Activated CD4-positive, alpha-beta T cell treated with anti-CD3 and anti-CD28 coated beads, Interleukin-2, amount 10 ng/mL, durations not matched to agents 24 days and 14 days (primary cell): Measurements from ENCODE around the gene PID1. TPM values are rescaled to one million over a fixed set of nuclear protein-coding genes. Genes with fewer than 3 reads are reported as not detected.

Experiments
- DNase-seq: peaks from one replicate; pipeline ENCODE4 v3.0.0; 2022
- H3K27ac Mint-ChIP-seq: one replicate; pipeline ENCODE4 v1.8.0; 2022; ENCODE audit warnings: mild to moderate bottlenecking, mixed read lengths
- H3K27me3 Mint-ChIP-seq: one replicate; pipeline ENCODE4 v1.8.0; 2022; ENCODE audit warnings: mixed read lengths
- H3K36me3 Mint-ChIP-seq: one replicate; pipeline ENCODE4 v1.8.0; 2022; ENCODE audit warnings: low read depth, mild to moderate bottlenecking, mixed read lengths
- H3K4me1 Mint-ChIP-seq: one replicate; pipeline ENCODE4 v1.8.0; 2021; ENCODE audit warnings: mixed read lengths
- H3K4me3 Mint-ChIP-seq: one replicate; pipeline ENCODE4 v1.8.0; 2022; ENCODE audit warnings: mild to moderate bottlenecking, moderate library complexity, mixed read lengths
- H3K9me3 Mint-ChIP-seq: one replicate; pipeline ENCODE4 v1.8.0; 2021; ENCODE audit warnings: mixed read lengths
- intact Hi-C: fragments of 100-400 bp; cut with micrococcal nuclease; formaldehyde crosslinking; loops from one replicate; pipeline ENCODE4 v1.15.1; 2023
- total RNA-seq: library from RNA; stranded (reverse); gene quantifications from 2 replicates; pipeline ENCODE4 v1.2.3, GENCODE V29; 2022

PID1 gene
- total RNA-seq, 1 donor from 2014 or later: not detected

DNA sequence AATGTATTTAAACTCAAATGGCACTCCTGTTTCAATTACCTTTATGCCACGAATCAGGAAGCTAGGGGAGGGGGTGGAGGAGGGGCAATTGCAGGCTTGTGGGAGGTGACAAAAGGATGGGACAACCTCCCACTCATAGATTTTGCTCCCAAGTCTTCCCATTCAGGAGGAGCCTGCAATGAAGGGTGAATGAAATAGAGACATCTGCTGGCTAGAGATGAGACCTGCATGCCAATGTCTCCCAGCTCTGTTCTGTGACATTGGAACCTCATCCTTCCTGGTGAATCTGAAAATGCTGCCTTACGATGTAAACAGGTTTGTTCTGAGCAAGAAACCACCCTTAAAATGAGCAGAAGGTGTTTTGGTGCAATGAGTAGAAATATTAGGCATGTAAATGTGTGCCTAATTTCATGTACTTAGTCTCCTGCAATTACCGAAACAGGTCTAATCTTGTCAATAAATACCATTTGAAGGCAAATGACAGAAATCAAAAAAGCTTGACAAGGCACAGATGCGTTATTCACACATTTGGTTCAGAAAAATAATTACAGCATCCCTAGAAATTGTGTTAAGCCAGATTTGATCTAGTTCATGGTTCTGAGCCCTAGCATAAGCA is 2.7 kb upstream of the PID1 start:
- Mint-ChIP-seq H3K27me3 (peaks cover 13% of the 10 kb centered on the region), H3K9me3 (no peaks in the 10 kb centered on the region), H3K36me3 (no peaks in the 10 kb centered on the region), H3K4me1 (no peaks in the 10 kb centered on the region), H3K27ac (no peak overlapping the region), H3K4me3 (no peak overlapping the region)
- intact Hi-C loops: no loop called here
- peak; percentile 60 for DNase-seq

DNA sequence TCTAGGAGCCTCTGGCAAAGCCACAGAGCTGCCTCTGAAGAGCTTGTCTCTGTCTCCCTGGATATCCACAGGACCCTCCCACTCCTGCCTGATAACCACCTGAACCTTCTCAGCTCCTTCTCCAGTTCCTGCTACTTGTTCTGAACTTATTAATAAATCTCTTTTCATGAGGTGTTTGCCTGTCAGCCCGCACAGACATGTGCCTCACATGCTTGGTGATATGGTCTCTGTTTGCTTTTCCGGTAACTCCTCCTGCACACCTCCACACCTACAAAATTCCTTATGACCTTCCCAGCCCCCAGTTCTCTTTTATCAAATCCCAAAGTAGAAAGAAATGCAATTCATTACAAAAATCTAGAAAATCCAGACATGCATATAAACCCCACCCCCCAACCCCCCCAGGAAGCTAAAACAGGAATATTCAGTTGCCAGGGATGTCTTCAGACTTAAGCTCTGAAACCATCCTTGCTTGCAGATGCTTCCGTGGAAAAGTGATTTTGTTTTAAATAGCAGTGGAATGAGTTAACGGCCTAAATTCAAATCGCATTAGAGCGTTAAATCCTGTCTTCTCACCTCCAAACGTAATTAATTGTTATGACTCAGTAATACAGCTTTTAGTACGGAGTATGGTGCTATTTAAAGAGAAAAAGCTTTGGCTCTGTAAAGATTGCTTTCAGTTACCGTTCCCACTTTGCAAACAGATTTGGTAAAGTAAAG is 2.1 kb upstream of the PID1 start:
- H3K27ac Mint-ChIP-seq: no peak overlapping the region
- intact Hi-C loops: no loop called here
- no peak for DNase-seq
- peaks cover 15% of the 10 kb centered on the region for H3K27me3 Mint-ChIP-seq
- no peaks in the 10 kb centered on the region for H3K4me1 Mint-ChIP-seq
- H3K36me3 Mint-ChIP-seq: no peaks in the 10 kb centered on the region
- H3K9me3 Mint-ChIP-seq: no peaks in the 10 kb centered on the region
- no peak overlapping the region for H3K4me3 Mint-ChIP-seq

DNA sequence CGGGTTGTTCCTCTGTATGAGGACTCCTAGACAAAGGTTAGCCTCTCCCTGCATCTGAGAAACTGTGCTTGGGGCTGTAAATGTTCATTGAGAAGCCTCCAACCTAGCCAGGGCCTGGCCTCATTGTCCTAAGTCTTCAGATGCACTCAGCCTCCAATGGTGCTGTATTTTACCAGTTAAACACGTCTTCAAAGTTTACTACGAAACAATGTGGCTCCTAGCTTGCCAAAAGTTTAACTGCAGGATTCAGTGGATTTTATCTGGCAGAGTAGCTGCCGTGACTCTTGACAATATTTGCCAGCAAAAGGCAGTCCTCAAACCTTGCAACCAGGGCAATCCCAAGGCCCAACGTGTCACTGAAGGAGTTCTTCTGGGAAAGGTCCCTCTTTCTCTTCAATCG is 1.1 kb downstream of the PID1 start:
- intact Hi-C loops: no loop called here
- H3K27me3 Mint-ChIP-seq: peaks cover 15% of the 10 kb centered on the region
- H3K4me3 Mint-ChIP-seq: no peak overlapping the region
- no peak overlapping the region for H3K27ac Mint-ChIP-seq
- peak; percentile 25 for DNase-seq
- H3K36me3 Mint-ChIP-seq: no peaks in the 10 kb centered on the region
- H3K4me1 Mint-ChIP-seq: no peaks in the 10 kb centered on the region
- H3K9me3 Mint-ChIP-seq: no peaks in the 10 kb centered on the region

DNA sequence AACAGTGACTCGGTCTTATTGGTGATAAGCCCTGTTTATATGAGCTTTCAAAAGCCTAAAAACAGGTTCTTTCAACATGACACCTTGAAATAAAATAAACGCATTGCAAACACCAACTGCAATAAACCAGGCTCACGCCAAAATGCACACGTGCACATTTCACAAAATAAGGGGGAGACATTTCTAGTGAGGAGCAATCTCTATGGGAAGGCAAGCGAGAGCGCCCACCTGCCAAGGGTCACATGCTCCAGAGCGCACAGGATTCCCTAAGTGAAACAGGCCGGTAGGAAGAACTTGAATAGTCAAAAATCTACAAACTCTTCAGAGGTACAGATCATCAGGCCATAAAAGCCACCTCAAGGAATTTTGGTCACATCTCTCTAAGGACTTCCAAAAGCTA is 1.9 kb downstream of the PID1 start:
- Mint-ChIP-seq H3K4me1 (no peaks in the 10 kb centered on the region), H3K4me3 (no peak overlapping the region), H3K27ac (no peak overlapping the region), H3K27me3 (peaks cover 15% of the 10 kb centered on the region), H3K36me3 (no peaks in the 10 kb centered on the region), H3K9me3 (no peaks in the 10 kb centered on the region)
- DNase-seq: no peak
- intact Hi-C loops: no loop called here

DNA sequence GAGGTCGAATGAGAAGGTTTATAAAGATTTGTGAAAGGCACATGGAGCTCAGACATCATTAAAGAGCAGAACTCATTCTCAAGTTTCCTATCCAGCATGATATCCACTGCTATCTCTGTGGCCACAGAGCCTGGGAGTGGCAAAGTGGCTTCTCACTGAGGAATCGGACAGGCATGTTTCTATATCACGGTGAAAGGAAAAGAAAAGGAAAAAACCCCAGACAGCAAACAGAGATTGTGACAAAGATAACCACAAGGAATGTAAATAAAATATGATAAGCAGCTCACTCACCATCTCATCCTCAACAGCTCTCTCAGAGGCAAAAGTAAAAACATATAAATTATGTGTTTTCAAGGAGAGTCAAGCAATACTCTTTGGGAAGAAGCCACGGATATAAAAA is 2.5 kb downstream of the PID1 start:
- H3K27me3 Mint-ChIP-seq: peaks cover 15% of the 10 kb centered on the region
- H3K36me3 Mint-ChIP-seq: no peaks in the 10 kb centered on the region
- H3K9me3 Mint-ChIP-seq: no peaks in the 10 kb centered on the region
- no peak for DNase-seq
- H3K27ac Mint-ChIP-seq: no peak overlapping the region
- no peaks in the 10 kb centered on the region for H3K4me1 Mint-ChIP-seq
- no peak overlapping the region for H3K4me3 Mint-ChIP-seq
- intact Hi-C loops: no loop called here

DNA sequence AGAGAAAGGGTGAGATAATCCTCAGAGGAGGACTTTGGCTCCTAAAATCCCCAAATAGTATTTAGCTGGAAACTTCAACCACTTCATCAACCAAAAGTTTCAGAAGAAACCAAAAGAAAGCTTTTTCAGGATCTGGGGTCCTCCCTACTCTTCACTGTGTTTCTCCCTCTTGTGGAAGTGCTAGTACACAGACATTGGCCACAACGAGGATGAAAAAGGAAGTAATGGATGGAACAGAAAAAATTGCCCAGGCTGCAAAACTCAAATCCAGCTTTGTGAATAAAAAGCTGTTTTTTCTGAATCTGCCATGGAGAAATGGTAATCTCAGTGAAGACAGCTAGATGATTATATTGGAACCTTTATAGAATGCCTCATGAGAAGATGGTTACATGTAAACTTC is 4.0 kb downstream of the PID1 start:
- intact Hi-C loops: no loop called here
- no peaks in the 10 kb centered on the region for H3K4me1 Mint-ChIP-seq
- H3K36me3 Mint-ChIP-seq: no peaks in the 10 kb centered on the region
- peaks cover 12% of the 10 kb centered on the region for H3K27me3 Mint-ChIP-seq
- H3K9me3 Mint-ChIP-seq: no peaks in the 10 kb centered on the region
- no peak for DNase-seq
- H3K4me3 Mint-ChIP-seq: no peak overlapping the region
- H3K27ac Mint-ChIP-seq: no peak overlapping the region

DNA sequence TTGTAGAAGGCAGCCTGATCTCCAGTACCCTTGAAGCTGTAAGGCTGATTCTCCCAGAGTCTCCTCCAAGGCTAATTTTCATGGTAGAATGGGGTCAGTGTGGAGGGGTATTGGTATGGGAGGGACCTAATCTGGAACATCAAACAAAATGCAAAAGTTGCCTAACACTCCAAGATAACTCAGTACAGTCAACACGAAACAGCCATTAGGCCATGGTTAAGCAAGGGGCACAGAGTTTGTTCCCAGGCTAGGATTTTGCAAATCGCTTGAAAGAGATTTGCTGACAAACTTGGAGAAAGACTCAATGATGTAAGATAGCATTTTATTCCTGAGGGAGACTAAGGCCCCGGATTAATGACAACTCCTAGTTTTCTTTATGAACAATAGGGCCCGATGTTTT is 5.4 kb downstream of the PID1 start:
- intact Hi-C loops: no loop called here
- no peak overlapping the region for H3K27ac Mint-ChIP-seq
- no peaks in the 10 kb centered on the region for H3K4me1 Mint-ChIP-seq
- no peak overlapping the region for H3K4me3 Mint-ChIP-seq
- no peaks in the 10 kb centered on the region for H3K9me3 Mint-ChIP-seq
- no peaks in the 10 kb centered on the region for H3K36me3 Mint-ChIP-seq
- no peak for DNase-seq
- H3K27me3 Mint-ChIP-seq: peaks cover 7% of the 10 kb centered on the region

DNA sequence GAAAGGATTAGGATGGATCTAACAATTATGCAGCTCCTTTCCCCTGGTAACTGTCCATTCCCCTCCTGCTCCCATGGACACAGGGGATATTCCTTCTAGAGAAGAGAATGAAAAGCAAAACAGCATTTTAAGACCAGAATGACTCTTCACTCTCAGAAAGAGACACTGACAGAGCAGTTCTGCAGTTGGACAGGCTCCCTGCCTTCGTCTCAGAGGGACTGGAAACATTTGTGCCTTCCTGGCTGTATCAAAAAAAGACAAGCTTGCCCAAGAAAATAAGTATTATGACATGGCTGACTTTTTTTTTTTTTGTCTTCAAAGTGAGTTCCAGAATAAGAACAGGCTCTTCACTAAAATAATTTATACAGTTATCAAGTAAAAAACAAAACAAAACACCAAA is 9.5 kb downstream of the PID1 start:
- H3K4me3 Mint-ChIP-seq: no peak overlapping the region
- no peak for DNase-seq
- intact Hi-C loops: no loop called here

DNA sequence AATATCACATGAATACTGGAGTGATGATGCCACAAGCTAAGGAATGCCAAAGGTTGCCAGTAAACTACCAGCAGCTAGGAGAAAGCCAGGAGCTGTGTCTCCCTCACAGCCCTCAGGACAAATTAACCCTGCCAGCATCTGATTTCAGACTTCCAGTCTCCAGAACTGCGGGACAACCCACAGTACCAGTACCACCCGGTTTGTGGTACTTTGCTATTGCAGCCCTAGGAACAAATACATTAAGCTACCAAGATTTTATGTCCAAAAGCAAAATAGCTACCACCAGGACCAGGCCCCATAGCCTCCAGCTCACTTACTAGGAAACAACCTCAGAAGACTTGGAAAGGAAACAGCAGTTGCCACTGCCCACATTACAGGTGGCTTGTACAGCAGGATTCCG is 10.0 kb downstream of the PID1 start:
- intact Hi-C loops: no loop called here
- DNase-seq: no peak
- no peak overlapping the region for H3K4me3 Mint-ChIP-seq

More for the DNA sequence above, 9.5 kb downstream of the PID1 start:
- H3K9me3 Mint-ChIP-seq: no peaks in the 10 kb centered on the region
- no peak overlapping the region for H3K27ac Mint-ChIP-seq
- H3K4me1 Mint-ChIP-seq: no peaks in the 10 kb centered on the region
- no peaks in the 10 kb centered on the region for H3K36me3 Mint-ChIP-seq
- H3K27me3 Mint-ChIP-seq: no peaks in the 10 kb centered on the region

DNA sequence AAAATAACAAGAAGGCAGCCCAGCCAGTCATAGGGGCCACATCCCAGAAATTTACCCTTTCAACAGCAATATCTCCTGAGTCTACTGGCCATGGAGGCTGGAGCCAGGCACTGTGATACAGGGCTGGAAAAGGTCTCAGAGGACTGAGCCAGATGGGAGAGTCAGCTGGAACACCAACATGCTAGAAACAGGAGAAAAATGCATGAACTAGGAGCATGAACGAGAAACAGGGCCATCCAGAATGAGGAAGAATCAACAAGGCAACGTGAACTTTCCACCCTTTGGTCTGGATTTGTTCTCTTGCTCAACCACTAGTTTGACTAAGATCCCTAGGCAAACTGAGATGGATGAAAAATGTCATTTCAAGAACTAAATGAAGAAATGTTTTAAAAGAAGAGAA is 13.1 kb downstream of the PID1 start:
- Mint-ChIP-seq H3K36me3 (no peaks in the 10 kb centered on the region), H3K4me3 (no peak overlapping the region), H3K4me1 (no peaks in the 10 kb centered on the region), H3K9me3 (no peaks in the 10 kb centered on the region), H3K27me3 (no peaks in the 10 kb centered on the region), H3K27ac (no peak overlapping the region)
- no peak for DNase-seq
- intact Hi-C loops: no loop called here

More for the DNA sequence above, 10.0 kb downstream of the PID1 start:
- no peaks in the 10 kb centered on the region for H3K9me3 Mint-ChIP-seq
- H3K36me3 Mint-ChIP-seq: no peaks in the 10 kb centered on the region
- H3K27me3 Mint-ChIP-seq: no peaks in the 10 kb centered on the region
- no peak overlapping the region for H3K27ac Mint-ChIP-seq
- no peaks in the 10 kb centered on the region for H3K4me1 Mint-ChIP-seq

DNA sequence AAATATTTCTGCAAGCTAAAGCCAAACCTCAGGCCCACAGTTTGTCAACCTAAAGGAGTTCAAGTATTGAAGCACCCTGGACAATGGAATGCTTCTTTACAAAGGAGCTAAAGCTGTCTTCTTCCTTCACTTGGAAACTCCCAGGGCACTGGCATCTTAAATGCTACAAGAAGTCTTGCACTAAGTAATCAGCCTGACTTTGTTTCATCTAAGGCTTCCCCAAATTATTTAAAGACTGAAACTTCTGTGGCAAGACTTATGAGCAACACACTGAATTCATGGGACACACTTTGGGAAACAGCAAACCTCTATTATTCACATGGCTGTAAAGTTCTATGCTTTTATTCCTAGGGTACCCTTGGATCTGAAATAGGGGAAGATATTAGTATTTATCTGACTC is 14.7 kb downstream of the PID1 start:
- DNase-seq: no peak
- Mint-ChIP-seq H3K27ac (no peak overlapping the region), H3K9me3 (no peaks in the 10 kb centered on the region), H3K36me3 (no peaks in the 10 kb centered on the region), H3K4me1 (no peaks in the 10 kb centered on the region), H3K4me3 (no peak overlapping the region), H3K27me3 (no peaks in the 10 kb centered on the region)
- intact Hi-C loops: no loop called here

DNA sequence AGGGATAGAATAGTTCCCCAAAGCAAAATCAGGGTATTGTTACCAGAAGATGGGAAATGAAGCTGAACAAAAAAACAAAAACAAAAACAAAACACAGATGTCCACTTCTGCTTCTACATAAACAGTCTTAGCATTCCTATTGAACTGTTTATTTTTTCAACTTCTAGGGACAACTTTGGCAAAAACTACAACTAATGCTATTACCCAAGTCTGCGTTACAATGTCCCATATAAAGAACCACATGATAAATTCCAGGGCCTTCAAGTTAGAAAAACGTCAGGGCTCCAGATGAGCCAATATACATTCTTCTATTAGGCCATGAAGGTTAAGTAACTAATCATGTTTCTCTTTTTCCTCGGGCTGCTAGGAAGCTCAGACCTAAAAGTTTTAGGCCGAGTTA is 16.9 kb downstream of the PID1 start:
- no peaks in the 10 kb centered on the region for H3K4me1 Mint-ChIP-seq
- no peaks in the 10 kb centered on the region for H3K9me3 Mint-ChIP-seq
- no peaks in the 10 kb centered on the region for H3K36me3 Mint-ChIP-seq
- no peak overlapping the region for H3K4me3 Mint-ChIP-seq
- no peak overlapping the region for H3K27ac Mint-ChIP-seq
- intact Hi-C loops: no loop called here
- DNase-seq: no peak
- H3K27me3 Mint-ChIP-seq: no peaks in the 10 kb centered on the region

DNA sequence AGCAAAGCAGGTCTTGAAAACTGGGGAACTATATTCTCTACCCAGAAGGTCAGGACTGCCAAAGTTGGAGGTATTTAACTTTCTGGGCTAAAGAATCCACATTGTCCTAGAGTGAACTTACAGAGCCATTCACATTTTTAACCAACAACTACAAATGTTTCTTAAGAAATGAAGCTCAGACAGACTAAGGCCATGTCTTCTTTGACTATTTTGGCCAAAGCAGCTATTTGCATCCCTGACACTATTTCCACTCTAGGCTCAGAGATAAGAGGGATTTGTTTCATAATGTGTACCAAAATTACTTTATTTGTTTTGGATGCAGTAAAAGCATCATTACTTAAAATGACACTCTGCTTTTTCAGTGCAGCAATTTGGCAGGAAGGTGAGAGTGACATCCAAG is 18.1 kb downstream of the PID1 start:
- H3K27ac Mint-ChIP-seq: no peak overlapping the region
- no peak overlapping the region for H3K4me3 Mint-ChIP-seq
- DNase-seq: no peak
- no peaks in the 10 kb centered on the region for H3K36me3 Mint-ChIP-seq
- no peaks in the 10 kb centered on the region for H3K27me3 Mint-ChIP-seq
- intact Hi-C loops: no loop called here
- H3K9me3 Mint-ChIP-seq: no peaks in the 10 kb centered on the region
- H3K4me1 Mint-ChIP-seq: no peaks in the 10 kb centered on the region

DNA sequence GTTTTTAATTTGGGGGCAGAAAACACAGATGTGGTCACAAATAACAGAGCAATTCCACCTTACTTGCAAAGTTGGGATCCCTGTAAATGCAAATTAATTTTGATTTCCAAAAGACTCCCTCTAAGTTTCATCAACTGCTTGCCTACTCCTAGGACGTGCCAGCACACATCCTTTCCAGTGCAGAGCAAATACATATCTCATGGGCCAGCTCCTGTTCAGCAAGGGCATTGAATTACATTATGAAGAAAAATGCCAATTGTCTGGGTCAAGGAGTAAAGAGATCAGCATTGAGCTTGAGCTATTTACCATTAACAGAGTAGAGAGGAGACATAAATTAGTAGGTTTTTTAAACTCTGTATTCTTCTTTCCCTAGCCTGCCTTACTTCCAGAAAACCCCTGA is 18.8 kb downstream of the PID1 start:
- Mint-ChIP-seq H3K4me1 (no peaks in the 10 kb centered on the region), H3K4me3 (no peak overlapping the region), H3K36me3 (no peaks in the 10 kb centered on the region), H3K27ac (no peak overlapping the region), H3K27me3 (no peaks in the 10 kb centered on the region), H3K9me3 (no peaks in the 10 kb centered on the region)
- intact Hi-C loops: no loop called here
- DNase-seq: no peak

DNA sequence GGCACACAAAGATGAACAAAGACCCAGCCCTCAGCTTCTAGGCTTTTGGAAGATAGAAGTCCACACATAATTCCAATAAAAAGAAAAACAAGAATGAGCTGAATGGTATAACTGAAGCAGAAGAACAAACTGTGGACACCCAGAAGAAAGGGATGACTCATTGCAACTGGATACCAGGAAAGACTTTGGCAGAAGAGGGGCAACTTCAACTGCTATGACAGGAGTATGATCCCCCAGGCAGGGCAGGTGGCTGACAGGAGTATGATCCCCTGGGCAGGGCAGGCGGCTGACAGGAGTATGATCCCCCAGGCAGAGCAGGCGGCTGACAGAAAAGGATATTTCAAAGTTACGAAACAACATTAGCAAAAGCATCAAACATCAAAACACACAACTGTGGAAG is 21.6 kb downstream of the PID1 start:
- intact Hi-C loops: no loop called here
- Mint-ChIP-seq H3K36me3 (no peaks in the 10 kb centered on the region), H3K27ac (no peak overlapping the region), H3K9me3 (no peaks in the 10 kb centered on the region), H3K4me3 (no peak overlapping the region), H3K4me1 (no peaks in the 10 kb centered on the region), H3K27me3 (no peaks in the 10 kb centered on the region)
- DNase-seq: no peak
